NCI-H82 treated with DMSO at 0.1 percent for 48 hours (cell line): ENCODE data around the gene SLC25A23.
"Not testable (repeated sequence)": the region's sequence is repeated elsewhere in the genome, so short reads cannot be mapped to it uniquely, and the experiment has no call there.

Source experiments
- DNase-seq: peaks from one replicate; lab custom pipeline; 2025; ENCODE audit not compliant: unreplicated experiment; lab: John Stamatoyannopoulos, UW

Gene SLC25A23

GRCh38 chr19:6457958-6458694 is 1.5 kb downstream of the SLC25A23 start:
- no peak for DNase-seq

GRCh38 chr19:6455924-6456323 is 3.7 kb downstream of the SLC25A23 start:
- DNase-seq, result no peak

GRCh38 chr19:6453951-6454565 is 5.5 kb downstream of the SLC25A23 start:
- DNase-seq, result no peak

GRCh38 chr19:6452899-6453298 is 6.7 kb downstream of the SLC25A23 start:
- no peak for DNase-seq

GRCh38 chr19:6452223-6452614 is 7.4 kb downstream of the SLC25A23 start:
- DNase-seq, result no peak

- DNase-seq, result no peak
Measured at GRCh38 chr19:6451583-6452222, 7.9 kb downstream of the SLC25A23 start.

GRCh38 chr19:6450166-6450565 is 9.4 kb downstream of the SLC25A23 start:
- no peak for DNase-seq

- no peak for DNase-seq
Measured at GRCh38 chr19:6448045-6448444, 11.5 kb downstream of the SLC25A23 start.

GRCh38 chr19:6446452-6446851 is 13.1 kb downstream of the SLC25A23 start:
- no peak for DNase-seq

- no peak for DNase-seq
Measured at GRCh38 chr19:6443986-6444385, 15.6 kb downstream of the SLC25A23 start.

GRCh38 chr19:6442087-6442688 is 17.4 kb downstream of the SLC25A23 start:
- no peak for DNase-seq

GRCh38 chr19:6440905-6441304 is 18.7 kb downstream of the SLC25A23 start:
- no peak for DNase-seq

GRCh38 chr19:6439743-6440142 is 19.8 kb downstream of the SLC25A23 start:
- DNase-seq, result no peak

GRCh38 chr19:6433663-6434062 is 25.9 kb downstream of the SLC25A23 start, which contains the start of gene SLC25A41:
Gene SLC25A41 (minus strand): TSS chr19:6433763. CDS start chr19:6433693, 70 bp downstream.
- DNase-seq, result no peak

GRCh38 chr19:6433165-6433564 is 26.4 kb downstream of the SLC25A23 start:
- no peak for DNase-seq

GRCh38 chr19:6431891-6432290 is 27.7 kb downstream of the SLC25A23 start:
- DNase-seq, result no peak

- no peak for DNase-seq
Measured at GRCh38 chr19:6429419-6430221, 30.0 kb downstream of the SLC25A23 start.

- DNase-seq, result not testable (repeated sequence)
Measured at GRCh38 chr19:6428692-6429418, 30.7 kb downstream of the SLC25A23 start.

- DNase-seq, result no peak
Measured at GRCh38 chr19:6427131-6427530, 32.5 kb downstream of the SLC25A23 start.
